ENCODE results near the gene NEURL1.
A peak's percentile ranks its signal among the peaks of the same experiment; 100 is the strongest.

The NEURL1 gene, protein sequence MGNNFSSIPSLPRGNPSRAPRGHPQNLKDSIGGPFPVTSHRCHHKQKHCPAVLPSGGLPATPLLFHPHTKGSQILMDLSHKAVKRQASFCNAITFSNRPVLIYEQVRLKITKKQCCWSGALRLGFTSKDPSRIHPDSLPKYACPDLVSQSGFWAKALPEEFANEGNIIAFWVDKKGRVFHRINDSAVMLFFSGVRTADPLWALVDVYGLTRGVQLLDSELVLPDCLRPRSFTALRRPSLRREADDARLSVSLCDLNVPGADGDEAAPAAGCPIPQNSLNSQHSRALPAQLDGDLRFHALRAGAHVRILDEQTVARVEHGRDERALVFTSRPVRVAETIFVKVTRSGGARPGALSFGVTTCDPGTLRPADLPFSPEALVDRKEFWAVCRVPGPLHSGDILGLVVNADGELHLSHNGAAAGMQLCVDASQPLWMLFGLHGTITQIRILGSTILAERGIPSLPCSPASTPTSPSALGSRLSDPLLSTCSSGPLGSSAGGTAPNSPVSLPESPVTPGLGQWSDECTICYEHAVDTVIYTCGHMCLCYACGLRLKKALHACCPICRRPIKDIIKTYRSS

GRCh38 chr10:103493362-103493915, at the start of gene NEURL1:
Gene NEURL1 (plus strand): TSS chr10:103493705. CDS start chr10:103494388, 683 bp downstream.
- DNase-seq, result no peak

DNA sequence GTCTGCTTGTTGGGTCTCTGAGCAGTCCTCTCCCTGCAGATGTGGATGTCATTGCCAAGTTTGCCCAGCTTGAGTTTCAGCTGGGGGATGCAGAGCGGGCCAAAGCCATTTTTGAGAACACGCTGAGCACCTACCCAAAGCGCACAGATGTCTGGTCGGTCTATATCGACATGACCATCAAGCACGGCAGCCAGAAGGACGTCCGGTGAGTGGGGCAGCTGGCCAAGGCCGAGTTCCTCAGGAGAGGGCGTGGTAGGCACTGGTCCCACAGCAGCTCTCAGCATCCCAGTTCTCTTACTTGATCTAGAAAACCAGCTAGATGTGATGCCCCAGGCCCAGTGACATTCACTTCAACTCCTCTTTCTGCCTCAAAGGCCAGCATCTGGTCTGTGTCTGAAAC, 49.0 kb upstream of the NEURL1 start:
- DNase-seq, result no peak

DNA sequence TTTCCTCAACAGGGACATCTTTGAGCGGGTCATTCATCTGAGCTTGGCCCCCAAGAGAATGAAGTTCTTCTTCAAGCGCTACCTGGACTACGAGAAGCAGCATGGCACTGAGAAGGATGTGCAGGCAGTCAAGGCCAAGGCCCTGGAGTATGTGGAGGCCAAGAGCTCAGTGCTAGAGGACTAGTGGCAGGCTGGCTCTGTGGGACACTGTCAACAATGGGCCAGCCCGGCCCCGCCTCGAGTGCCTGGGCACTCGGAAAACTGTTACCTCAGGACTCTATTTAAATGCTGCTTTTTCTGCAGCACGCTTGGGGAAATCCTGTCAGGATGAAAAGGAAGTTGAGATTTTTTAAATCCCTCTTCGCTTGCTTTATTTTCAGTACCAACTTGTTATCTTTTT, 48.1 kb upstream of the NEURL1 start:
- DNase-seq, result no peak

DNA sequence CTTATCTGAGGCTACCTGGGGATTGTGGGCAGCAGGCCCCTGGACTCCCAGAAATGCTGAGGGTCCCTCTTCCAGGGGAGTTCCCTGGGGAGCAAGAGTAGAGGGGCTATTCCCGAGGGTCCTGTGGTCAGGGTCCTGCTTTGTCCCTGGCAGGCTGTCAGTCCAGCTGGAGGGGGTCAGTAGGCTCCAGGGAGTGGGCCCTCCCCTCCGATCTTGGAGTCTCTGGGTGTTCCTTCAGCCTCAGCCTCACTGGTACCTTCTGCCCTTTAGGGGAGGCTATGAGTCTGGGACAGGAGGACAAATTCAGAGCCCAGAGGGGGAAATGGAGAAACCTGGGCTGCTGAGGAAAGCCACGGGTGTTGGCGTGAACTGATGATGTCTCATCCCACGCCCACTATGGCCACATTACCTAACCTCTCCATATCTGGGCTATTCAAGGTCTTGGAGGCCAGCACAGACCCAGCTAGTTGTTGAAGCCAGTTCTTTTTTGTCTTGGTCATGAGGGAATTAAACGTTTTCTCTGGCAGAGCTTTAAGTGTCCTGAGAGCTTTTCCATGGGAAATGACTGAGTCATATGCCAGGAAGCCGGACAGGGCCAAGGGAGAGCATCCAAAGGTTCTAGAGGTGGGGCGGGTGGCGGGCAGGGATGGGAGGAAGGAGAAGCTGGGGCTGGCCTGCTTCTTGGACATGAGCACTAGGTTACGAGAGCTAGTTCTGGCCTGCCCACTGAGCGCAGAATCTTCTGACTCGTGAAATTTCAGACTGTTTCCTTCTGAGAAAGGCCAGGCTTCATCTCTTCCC, 47.5 kb upstream of the NEURL1 start:
- DNase-seq, result no peak

DNA sequence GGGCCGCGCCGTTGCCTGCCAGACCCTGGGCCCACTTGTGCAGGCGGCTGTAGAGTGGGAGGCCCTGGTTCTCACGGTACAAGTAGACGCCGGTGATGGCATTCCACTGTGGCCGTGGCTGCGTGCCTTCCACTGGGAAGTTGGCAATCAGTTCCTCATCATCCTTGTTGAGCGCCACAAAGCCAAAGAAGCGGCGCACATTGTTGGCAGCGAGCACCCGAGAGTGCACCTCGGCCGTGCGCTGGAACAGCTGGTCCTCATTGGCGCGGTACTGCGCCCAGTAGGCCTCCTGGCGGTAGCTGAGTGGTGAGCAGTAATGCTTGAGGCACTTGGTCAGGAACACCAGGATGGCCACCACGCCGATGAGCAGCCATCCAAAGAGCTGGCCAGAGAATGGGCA, 46.3 kb upstream of the NEURL1 start:
- DNase-seq, result no peak

DNA sequence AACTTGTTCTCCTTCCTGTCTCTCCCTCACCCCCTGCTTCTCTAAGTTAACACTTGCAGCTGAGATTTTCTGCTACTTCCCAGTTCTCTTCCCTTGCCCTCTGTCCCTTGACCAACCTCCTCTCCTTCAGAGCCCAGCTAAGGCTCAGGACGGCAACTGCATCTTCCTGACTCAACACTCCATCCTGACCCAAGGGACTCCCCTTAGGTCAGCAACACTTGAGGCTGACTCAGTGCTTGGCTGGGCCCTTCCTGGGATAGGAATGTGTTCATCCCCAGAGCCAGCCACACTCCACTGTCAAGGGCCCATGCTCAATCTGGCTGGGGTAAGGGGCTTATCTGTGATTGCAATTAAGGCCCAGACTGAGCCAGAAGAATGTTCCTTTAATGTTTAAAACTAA, 44.8 kb upstream of the NEURL1 start:
- DNase-seq, result no peak

GRCh38 chr10:103449208-103450144, 44.0 kb upstream of the NEURL1 start:
- DNase-seq, result no peak

DNA sequence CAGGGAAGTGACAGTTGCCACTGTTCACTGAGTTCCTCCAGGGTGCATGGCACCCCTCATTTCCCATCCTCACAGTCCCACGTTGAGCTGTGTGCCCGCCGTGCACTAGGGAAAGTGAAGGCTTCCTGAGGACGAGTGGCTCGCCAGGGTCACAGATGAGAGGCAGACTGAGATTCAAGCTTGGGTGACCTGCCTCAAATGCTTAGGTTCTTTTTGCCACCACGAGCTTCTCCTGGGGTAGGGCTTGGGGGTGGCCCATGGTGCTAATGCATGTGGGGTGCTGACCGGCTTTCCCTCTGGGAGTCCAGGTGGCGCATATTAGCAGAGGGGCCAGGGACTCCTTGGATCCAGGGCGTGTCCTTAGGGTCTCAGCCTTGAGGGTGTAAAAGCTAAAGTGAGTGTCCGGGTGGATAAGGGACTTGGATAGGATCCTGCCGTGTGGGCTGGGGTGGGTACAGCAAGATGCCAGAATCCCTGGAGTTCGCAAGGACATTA, 43.3 kb upstream of the NEURL1 start:
- no peak for DNase-seq

DNA sequence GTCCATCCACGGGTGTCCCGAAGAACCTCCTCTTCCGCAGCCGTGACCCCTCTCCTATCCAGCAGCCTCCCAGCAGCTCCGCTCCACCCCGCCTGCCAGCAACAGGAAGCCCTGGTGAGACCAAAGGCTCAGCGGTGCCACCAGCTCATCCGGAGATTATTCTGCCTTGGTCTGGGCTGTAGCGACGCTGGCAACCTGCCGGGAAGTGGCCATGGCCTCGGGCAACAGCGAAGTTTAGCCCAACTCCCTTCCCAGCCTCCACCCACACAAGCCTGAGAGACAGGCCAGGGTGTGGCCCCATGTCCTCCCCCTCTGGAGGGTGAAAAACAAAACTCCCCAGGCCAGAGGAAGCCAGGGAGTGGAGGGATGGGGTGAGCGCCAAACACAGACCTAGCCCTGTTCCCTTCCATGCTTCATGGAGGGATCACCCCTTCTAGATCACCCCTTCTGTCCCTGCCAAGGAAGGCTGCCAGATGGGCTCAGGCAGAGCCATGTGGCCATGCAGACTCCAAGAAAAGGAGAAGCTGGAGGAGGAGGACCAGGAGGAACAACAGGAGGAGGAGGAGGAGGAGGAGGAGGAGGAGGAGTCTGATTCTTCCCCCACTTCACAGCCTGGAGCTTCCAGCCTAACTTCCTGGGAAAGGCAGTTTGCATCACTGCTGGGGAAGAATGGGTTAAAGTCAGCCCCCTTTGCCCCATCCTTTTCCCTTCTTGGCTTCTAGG, 42.3 kb upstream of the NEURL1 start:
- no peak for DNase-seq

DNA sequence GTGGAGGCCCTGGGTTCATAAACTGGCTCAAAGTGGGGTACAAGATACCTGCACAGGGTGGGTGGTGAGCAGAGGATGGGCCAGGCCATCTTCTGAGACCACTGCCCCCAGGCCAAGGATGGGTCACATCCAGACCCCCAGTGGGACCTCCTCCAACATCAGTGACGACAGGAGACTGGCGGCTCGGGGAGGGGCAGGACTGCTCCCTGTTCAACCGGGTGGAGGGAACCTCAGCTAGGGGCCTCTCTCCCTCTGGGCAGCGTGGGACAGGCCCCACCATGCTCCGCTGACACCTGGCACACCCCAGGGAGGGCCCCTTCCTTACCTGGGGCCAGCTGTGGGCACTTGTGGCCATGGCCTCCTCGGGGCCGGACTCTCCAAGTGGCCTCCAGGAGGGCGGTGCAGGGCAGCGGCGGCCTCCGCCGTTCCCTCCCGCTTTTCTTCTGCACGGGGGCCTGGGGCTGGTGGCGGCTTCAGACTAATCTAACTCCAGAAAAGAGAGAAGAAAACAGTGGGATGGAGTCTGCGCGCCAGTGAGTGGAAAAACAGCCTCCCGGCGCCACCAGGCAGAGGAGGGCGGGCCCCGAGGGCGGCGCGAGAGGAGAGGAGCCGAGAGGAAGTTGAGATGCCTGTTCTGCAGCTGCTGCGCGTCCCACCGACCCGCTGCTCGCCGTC, 41.5 kb upstream of the NEURL1 start, which contains the start of gene CALHM2:
CALHM2 (minus strand) TSS at position 540 of the 675 bp plus-strand sequence. CDS start 2,429 bp downstream, outside the sequence.
- DNase-seq, result peak; percentile 48

GRCh38 chr10:103452506-103453230, 40.8 kb upstream of the NEURL1 start:
- DNase-seq, result no peak

GRCh38 chr10:103454026-103454425, 39.5 kb upstream of the NEURL1 start:
- DNase-seq, result no peak

- DNase-seq, result no peak
These were observed 38.3 kb upstream of the NEURL1 start for GRCh38 chr10:103455235-103455634.

- DNase-seq, result no peak
These were observed 37.3 kb upstream of the NEURL1 start for GRCh38 chr10:103456074-103456660.

DNA sequence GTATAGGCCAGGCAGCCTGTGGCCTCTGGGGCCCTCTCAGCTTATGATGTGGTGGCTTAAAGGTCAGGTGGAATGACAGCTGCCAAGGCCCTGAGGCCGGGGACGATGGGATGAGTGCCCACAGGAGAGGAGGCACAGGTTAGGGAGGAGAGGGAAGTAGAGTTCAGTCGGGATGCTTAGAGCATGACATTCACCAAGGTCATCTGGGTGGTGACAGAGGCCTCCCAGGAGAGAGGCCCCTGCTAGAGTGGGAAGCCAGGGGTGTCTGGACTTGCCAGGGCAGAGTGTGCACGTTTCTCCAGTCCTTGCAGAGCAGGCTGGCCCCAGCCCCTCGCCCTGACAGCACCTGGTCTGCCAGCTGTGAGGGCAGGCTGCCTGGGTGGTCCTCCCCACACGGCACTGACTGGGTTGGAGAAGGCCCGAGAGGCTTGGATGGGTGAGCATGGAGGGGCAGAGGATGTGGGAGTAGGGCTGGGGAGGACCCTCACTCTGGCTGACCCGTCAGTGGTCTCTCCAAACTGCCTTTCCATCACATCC, 36.3 kb upstream of the NEURL1 start:
- no peak for DNase-seq

DNA sequence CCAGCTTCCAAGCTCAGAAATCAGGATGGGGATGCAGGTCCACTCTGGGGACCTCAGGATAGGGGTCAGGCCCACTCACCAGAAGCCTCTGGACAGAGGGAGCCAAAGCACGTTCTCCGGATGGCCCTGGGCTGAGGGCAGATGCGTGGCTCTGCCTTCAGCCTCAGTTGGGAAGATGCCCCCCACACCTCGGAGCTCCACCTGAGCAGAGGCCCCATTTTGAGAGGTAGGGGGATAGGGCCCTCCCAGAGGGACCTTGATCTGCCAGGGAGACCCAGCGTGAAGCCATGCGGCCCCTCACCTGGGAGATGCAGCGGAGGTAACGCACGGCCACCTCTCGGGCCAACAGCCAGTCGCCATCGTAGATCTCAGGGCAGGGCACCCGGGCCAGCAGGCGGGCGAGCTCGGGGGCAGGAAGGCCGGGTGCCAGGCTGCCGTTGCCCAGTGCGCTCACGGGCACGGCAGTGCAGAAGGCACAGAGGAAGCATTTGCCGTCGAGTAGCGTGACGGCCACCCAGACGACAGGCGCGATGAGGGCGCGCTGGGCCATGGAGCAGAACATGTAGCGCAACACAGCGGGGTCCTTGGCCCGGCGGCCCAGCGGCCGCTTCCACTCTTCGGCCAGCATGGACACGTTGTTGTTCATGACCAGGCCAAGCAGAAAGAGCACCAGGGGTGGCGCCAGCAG, 35.5 kb upstream of the NEURL1 start:
- no peak for DNase-seq

DNA sequence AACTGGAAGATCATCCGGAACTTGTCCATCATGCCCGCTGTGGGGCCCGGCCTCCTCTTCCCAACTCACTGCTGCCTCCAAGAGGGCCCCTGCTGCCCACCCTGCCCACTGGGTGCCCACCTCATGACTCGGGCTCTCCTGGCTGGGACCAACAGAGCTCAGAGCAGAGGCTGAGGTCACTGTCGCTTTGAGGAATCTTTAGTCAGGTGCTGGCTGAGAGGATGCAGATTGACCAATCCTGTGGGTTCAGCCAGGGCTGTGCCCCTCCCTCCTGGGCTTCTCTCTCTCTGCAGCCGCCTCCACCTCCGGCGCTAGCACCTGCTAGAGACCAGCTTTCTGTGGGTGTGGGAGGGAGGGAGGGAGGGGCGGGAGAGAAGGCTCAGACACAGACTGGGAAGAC, 34.8 kb upstream of the NEURL1 start, which contains the start of gene CALHM1:
CALHM1 (minus strand) TSS at position 181 of the 400 bp plus-strand sequence; CDS start at position 32, 149 bp downstream.
- no peak for DNase-seq

- DNase-seq, result no peak
These were observed 33.9 kb upstream of the NEURL1 start for GRCh38 chr10:103459615-103460014.

Data from activated T-cell treated with anti-CD3 and anti-CD28 coated beads for 4 hours (primary cell).